MM.1S (cell line): Measurements from ENCODE around the gene ACAP2.

Experiments used
- EZH2 ChIP-seq: fragments of 300-600 bp; sonication (generic); optimal IDR thresholded peaks from 2 replicates; pipeline ENCODE3; 2017; ENCODE audit warnings: low read depth, mild to moderate bottlenecking, antibody characterized with exemption, low read length, mixed read lengths
- TF ChIP-seq, protein P1 (sequence below): fragments of 300-600 bp; sonication (generic); IDR thresholded peaks from 2 replicates; pipeline ENCODE4 v1.5.1; 2016; ENCODE audit warnings: antibody characterized with exemption, low read length, mixed read lengths

DNA sequence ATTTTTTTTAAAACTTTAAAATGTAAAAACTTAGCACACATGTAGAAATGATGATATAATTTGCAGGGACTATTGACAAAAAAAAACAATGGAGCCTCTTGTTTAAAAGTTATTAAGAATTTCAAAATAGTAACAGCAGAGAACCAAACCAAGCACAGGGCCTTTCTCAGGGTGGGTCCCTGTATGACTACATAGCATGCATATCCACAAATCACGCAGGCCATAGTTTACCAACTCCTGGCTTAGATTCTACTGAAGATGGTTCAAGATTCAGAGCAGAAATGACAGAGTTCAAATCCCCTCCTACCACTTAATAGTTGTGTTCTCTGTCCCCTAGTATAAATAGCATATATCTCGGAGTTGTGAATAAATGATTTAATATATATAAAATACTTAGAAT lies 19.0 kb downstream of the ACAP2 start:
- TF ChIP-seq, protein P1, sequence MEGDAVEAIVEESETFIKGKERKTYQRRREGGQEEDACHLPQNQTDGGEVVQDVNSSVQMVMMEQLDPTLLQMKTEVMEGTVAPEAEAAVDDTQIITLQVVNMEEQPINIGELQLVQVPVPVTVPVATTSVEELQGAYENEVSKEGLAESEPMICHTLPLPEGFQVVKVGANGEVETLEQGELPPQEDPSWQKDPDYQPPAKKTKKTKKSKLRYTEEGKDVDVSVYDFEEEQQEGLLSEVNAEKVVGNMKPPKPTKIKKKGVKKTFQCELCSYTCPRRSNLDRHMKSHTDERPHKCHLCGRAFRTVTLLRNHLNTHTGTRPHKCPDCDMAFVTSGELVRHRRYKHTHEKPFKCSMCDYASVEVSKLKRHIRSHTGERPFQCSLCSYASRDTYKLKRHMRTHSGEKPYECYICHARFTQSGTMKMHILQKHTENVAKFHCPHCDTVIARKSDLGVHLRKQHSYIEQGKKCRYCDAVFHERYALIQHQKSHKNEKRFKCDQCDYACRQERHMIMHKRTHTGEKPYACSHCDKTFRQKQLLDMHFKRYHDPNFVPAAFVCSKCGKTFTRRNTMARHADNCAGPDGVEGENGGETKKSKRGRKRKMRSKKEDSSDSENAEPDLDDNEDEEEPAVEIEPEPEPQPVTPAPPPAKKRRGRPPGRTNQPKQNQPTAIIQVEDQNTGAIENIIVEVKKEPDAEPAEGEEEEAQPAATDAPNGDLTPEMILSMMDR, result no peak
- TF ChIP-seq EZH2, result no peak
